ENCODE data around the gene PCDHA5. TPM values are rescaled to one million over a fixed set of nuclear protein-coding genes. Genes with fewer than 3 reads are reported as not detected.
"Not testable (repeated sequence)": the region's sequence is repeated elsewhere in the genome, so short reads cannot be mapped to it uniquely, and the experiment has no call there.

Gene PCDHA5
- total RNA-seq, result not detected

GRCh38 chr5:140821375-140822280, at the start of gene PCDHA5:
Gene PCDHA5 (plus strand): TSS chr5:140821613.
- POLR2A ChIA-PET, result no interaction called here
- DNase-seq, result peak; percentile 28
- ATAC-seq (ENCODE audit: low read depth), result no peak
- H3K27ac Mint-ChIP-seq, result no peak within 1 kb of the TSS
- no peaks in the 10 kb centered on the region for H3K36me3 Mint-ChIP-seq
- H3K27me3 Mint-ChIP-seq, result no peaks in the 10 kb centered on the region
- H3K9me3 Mint-ChIP-seq, result peaks cover 6% of the 10 kb centered on the region
- no peaks in the 10 kb centered on the region for H3K4me1 Mint-ChIP-seq
- no peak within 1 kb of the TSS for H3K4me3 Mint-ChIP-seq

GRCh38 chr5:140780512-140780911, 40.9 kb upstream of the PCDHA5 start:
- no peak overlapping the region for H3K27ac Mint-ChIP-seq
- no peak overlapping the region for H3K4me3 Mint-ChIP-seq
- H3K27me3 Mint-ChIP-seq, result no peaks in the 10 kb centered on the region
- H3K4me1 Mint-ChIP-seq, result no peaks in the 10 kb centered on the region
- H3K36me3 Mint-ChIP-seq, result no peaks in the 10 kb centered on the region
- POLR2A ChIA-PET, result no interaction called here
- DNase-seq (no peak), ATAC-seq (ENCODE audit: low read depth) (no peak)
- H3K9me3 Mint-ChIP-seq, result peaks cover 28% of the 10 kb centered on the region

- H3K4me3 Mint-ChIP-seq, result no peak within 1 kb of the TSS
- ATAC-seq (ENCODE audit: low read depth) (no peak), DNase-seq (no peak)
- H3K27ac Mint-ChIP-seq, result no peak within 1 kb of the TSS
- no peaks in the 10 kb centered on the region for H3K4me1 Mint-ChIP-seq
- H3K36me3 Mint-ChIP-seq, result no peaks in the 10 kb centered on the region
- POLR2A ChIA-PET, result no interaction called here
- H3K27me3 Mint-ChIP-seq, result peaks cover 3% of the 10 kb centered on the region
- H3K9me3 Mint-ChIP-seq, result peaks cover 16% of the 10 kb centered on the region
These were observed 35.3 kb upstream of the PCDHA5 start, which contains the start of gene PCDHA1 for GRCh38 chr5:140785905-140786686. Gene PCDHA1 (plus strand): TSS chr5:140786140.

GRCh38 chr5:140787422-140787821, 34.0 kb upstream of the PCDHA5 start:
- H3K27me3 Mint-ChIP-seq; ATAC-seq (ENCODE audit: low read depth); DNase-seq; H3K27ac Mint-ChIP-seq; POLR2A ChIA-PET; H3K4me3 Mint-ChIP-seq; H3K36me3 Mint-ChIP-seq; H3K4me1 Mint-ChIP-seq: not testable (repeated sequence)
- peaks cover 15% of the 10 kb centered on the region for H3K9me3 Mint-ChIP-seq

GRCh38 chr5:140787849-140788504, 33.4 kb upstream of the PCDHA5 start:
- H3K4me1 Mint-ChIP-seq; H3K36me3 Mint-ChIP-seq; ATAC-seq (ENCODE audit: low read depth); H3K27ac Mint-ChIP-seq; H3K4me3 Mint-ChIP-seq; H3K27me3 Mint-ChIP-seq; DNase-seq; POLR2A ChIA-PET: not testable (repeated sequence)
- peaks cover 17% of the 10 kb centered on the region for H3K9me3 Mint-ChIP-seq

GRCh38 chr5:140791089-140791488, 30.3 kb upstream of the PCDHA5 start:
- no peak for ATAC-seq (ENCODE audit: low read depth)

GRCh38 chr5:140794595-140795258, 26.7 kb upstream of the PCDHA5 start, which contains the start of gene PCDHA2:
Gene PCDHA2 (plus strand): TSS chr5:140794852.
- Mint-ChIP-seq H3K4me1 (no peaks in the 10 kb centered on the region), H3K4me3 (no peak within 1 kb of the TSS), H3K36me3 (no peaks in the 10 kb centered on the region), H3K27ac (no peak within 1 kb of the TSS), H3K27me3 (peaks cover 8% of the 10 kb centered on the region), H3K9me3 (peaks cover 14% of the 10 kb centered on the region)
- no peak for DNase-seq
- POLR2A ChIA-PET, result no interaction called here
- ATAC-seq (ENCODE audit: low read depth), result no peak

More at GRCh38 chr5:140791089-140791488, 30.3 kb upstream of the PCDHA5 start:
- no peak overlapping the region for H3K27ac Mint-ChIP-seq
- H3K4me3 Mint-ChIP-seq, result no peak overlapping the region
- no peaks in the 10 kb centered on the region for H3K4me1 Mint-ChIP-seq
- DNase-seq, result no peak
- H3K9me3 Mint-ChIP-seq, result peaks cover 17% of the 10 kb centered on the region
- H3K27me3 Mint-ChIP-seq, result peaks cover 10% of the 10 kb centered on the region
- POLR2A ChIA-PET, result no interaction called here
- H3K36me3 Mint-ChIP-seq, result no peaks in the 10 kb centered on the region

GRCh38 chr5:140795259-140795641, 26.2 kb upstream of the PCDHA5 start:
- peaks cover 7% of the 10 kb centered on the region for H3K27me3 Mint-ChIP-seq
- no peak for DNase-seq
- no peak for ATAC-seq (ENCODE audit: low read depth)
- H3K9me3 Mint-ChIP-seq, result peaks cover 16% of the 10 kb centered on the region
- H3K36me3 Mint-ChIP-seq, result no peaks in the 10 kb centered on the region
- POLR2A ChIA-PET, result no interaction called here
- no peak overlapping the region for H3K27ac Mint-ChIP-seq
- no peak overlapping the region for H3K4me3 Mint-ChIP-seq
- no peaks in the 10 kb centered on the region for H3K4me1 Mint-ChIP-seq

- POLR2A ChIA-PET; H3K36me3 Mint-ChIP-seq; H3K27me3 Mint-ChIP-seq; H3K4me1 Mint-ChIP-seq; H3K4me3 Mint-ChIP-seq; DNase-seq; H3K27ac Mint-ChIP-seq; ATAC-seq (ENCODE audit: low read depth): not testable (repeated sequence)
- peaks cover 14% of the 10 kb centered on the region for H3K9me3 Mint-ChIP-seq
These were observed 25.2 kb upstream of the PCDHA5 start for GRCh38 chr5:140796072-140796717.

GRCh38 chr5:140796718-140797095, 24.7 kb upstream of the PCDHA5 start:
- no peaks in the 10 kb centered on the region for H3K36me3 Mint-ChIP-seq
- H3K27ac Mint-ChIP-seq, result no peak overlapping the region
- peaks cover 14% of the 10 kb centered on the region for H3K9me3 Mint-ChIP-seq
- DNase-seq (no peak), ATAC-seq (ENCODE audit: low read depth) (no peak)
- POLR2A ChIA-PET, result no interaction called here
- no peaks in the 10 kb centered on the region for H3K4me1 Mint-ChIP-seq
- no peak overlapping the region for H3K4me3 Mint-ChIP-seq
- H3K27me3 Mint-ChIP-seq, result peaks cover 7% of the 10 kb centered on the region

GRCh38 chr5:140800816-140801493, 20.5 kb upstream of the PCDHA5 start, which contains the start of gene PCDHA3:
Gene PCDHA3 (plus strand): TSS chr5:140801057.
- POLR2A ChIA-PET, result no interaction called here
- Mint-ChIP-seq H3K9me3 (peaks cover 13% of the 10 kb centered on the region), H3K4me3 (no peak within 1 kb of the TSS), H3K27ac (no peak within 1 kb of the TSS), H3K4me1 (no peaks in the 10 kb centered on the region), H3K36me3 (no peaks in the 10 kb centered on the region), H3K27me3 (no peaks in the 10 kb centered on the region)
- ATAC-seq (ENCODE audit: low read depth) (no peak), DNase-seq (no peak)

GRCh38 chr5:140801494-140801841, 19.9 kb upstream of the PCDHA5 start:
- no peak for ATAC-seq (ENCODE audit: low read depth)
- no peak overlapping the region for H3K27ac Mint-ChIP-seq
- POLR2A ChIA-PET, result no interaction called here
- H3K4me1 Mint-ChIP-seq, result no peaks in the 10 kb centered on the region
- H3K27me3 Mint-ChIP-seq, result no peaks in the 10 kb centered on the region
- no peak overlapping the region for H3K4me3 Mint-ChIP-seq
- no peak for DNase-seq
- H3K36me3 Mint-ChIP-seq, result no peaks in the 10 kb centered on the region
- H3K9me3 Mint-ChIP-seq, result peaks cover 14% of the 10 kb centered on the region
